ENCODE measurements around the gene PNPLA6. TPM values are rescaled to one million over a fixed set of nuclear protein-coding genes. Genes with fewer than 3 reads are reported as not detected.

PNPLA6 gene
- total and polyA plus RNA-seq, 2 of the 8 experiments (the other 6 are each of a cell fraction or from before 2014, with no cell fraction given) = 55.1 to 121 TPM

DNA sequence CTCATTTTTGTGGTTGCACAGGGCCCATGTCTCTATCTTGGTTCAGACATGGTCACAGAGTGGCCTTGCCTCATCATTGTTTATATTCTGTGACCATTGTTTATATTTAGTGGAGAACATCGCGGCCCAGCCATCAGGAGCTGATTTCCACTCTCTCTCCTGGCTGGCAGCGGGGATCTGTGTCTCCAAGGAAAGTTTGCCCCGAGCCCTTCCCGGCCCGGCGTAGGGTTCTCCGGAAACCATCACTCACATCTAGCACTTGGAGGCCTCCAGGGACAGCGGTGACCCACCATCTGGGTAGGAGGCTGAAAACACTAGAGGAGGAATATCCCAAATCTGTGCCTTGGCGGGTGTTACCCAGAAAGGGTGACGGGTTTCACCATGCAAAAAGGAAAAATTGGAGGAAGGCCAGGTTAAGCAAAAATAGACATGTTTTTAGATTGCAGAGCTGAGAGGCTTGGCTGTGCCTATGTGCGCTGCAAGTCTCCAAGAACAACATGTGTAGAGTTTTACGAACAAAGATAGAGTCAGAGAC, 20.3 kb upstream of the PNPLA6 start (continued):
- TF ChIP-seq, protein P1, sequence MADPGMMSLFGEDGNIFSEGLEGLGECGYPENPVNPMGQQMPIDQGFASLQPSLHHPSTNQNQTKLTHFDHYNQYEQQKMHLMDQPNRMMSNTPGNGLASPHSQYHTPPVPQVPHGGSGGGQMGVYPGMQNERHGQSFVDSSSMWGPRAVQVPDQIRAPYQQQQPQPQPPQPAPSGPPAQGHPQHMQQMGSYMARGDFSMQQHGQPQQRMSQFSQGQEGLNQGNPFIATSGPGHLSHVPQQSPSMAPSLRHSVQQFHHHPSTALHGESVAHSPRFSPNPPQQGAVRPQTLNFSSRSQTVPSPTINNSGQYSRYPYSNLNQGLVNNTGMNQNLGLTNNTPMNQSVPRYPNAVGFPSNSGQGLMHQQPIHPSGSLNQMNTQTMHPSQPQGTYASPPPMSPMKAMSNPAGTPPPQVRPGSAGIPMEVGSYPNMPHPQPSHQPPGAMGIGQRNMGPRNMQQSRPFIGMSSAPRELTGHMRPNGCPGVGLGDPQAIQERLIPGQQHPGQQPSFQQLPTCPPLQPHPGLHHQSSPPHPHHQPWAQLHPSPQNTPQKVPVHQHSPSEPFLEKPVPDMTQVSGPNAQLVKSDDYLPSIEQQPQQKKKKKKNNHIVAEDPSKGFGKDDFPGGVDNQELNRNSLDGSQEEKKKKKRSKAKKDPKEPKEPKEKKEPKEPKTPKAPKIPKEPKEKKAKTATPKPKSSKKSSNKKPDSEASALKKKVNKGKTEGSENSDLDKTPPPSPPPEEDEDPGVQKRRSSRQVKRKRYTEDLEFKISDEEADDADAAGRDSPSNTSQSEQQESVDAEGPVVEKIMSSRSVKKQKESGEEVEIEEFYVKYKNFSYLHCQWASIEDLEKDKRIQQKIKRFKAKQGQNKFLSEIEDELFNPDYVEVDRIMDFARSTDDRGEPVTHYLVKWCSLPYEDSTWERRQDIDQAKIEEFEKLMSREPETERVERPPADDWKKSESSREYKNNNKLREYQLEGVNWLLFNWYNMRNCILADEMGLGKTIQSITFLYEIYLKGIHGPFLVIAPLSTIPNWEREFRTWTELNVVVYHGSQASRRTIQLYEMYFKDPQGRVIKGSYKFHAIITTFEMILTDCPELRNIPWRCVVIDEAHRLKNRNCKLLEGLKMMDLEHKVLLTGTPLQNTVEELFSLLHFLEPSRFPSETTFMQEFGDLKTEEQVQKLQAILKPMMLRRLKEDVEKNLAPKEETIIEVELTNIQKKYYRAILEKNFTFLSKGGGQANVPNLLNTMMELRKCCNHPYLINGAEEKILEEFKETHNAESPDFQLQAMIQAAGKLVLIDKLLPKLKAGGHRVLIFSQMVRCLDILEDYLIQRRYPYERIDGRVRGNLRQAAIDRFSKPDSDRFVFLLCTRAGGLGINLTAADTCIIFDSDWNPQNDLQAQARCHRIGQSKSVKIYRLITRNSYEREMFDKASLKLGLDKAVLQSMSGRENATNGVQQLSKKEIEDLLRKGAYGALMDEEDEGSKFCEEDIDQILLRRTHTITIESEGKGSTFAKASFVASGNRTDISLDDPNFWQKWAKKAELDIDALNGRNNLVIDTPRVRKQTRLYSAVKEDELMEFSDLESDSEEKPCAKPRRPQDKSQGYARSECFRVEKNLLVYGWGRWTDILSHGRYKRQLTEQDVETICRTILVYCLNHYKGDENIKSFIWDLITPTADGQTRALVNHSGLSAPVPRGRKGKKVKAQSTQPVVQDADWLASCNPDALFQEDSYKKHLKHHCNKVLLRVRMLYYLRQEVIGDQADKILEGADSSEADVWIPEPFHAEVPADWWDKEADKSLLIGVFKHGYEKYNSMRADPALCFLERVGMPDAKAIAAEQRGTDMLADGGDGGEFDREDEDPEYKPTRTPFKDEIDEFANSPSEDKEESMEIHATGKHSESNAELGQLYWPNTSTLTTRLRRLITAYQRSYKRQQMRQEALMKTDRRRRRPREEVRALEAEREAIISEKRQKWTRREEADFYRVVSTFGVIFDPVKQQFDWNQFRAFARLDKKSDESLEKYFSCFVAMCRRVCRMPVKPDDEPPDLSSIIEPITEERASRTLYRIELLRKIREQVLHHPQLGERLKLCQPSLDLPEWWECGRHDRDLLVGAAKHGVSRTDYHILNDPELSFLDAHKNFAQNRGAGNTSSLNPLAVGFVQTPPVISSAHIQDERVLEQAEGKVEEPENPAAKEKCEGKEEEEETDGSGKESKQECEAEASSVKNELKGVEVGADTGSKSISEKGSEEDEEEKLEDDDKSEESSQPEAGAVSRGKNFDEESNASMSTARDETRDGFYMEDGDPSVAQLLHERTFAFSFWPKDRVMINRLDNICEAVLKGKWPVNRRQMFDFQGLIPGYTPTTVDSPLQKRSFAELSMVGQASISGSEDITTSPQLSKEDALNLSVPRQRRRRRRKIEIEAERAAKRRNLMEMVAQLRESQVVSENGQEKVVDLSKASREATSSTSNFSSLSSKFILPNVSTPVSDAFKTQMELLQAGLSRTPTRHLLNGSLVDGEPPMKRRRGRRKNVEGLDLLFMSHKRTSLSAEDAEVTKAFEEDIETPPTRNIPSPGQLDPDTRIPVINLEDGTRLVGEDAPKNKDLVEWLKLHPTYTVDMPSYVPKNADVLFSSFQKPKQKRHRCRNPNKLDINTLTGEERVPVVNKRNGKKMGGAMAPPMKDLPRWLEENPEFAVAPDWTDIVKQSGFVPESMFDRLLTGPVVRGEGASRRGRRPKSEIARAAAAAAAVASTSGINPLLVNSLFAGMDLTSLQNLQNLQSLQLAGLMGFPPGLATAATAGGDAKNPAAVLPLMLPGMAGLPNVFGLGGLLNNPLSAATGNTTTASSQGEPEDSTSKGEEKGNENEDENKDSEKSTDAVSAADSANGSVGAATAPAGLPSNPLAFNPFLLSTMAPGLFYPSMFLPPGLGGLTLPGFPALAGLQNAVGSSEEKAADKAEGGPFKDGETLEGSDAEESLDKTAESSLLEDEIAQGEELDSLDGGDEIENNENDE (IDR thresholded peaks at IDR 0.05; ENCODE audit: insufficient replicate concordance, low read length) = no peak
- TF ChIP-seq SP1 (IDR thresholded peaks at IDR 0.05; ENCODE audit: low read depth, low read length) = no peak
- TF ChIP-seq TBP (IDR thresholded peaks at IDR 0.05; ENCODE audit: low read depth, low read length) = no peak
- TF ChIP-seq RFX5 (IDR thresholded peaks at IDR 0.05; ENCODE audit: borderline replicate concordance, low read depth, low read length) = no peak
- TF ChIP-seq SIN3A (conservative IDR thresholded peaks at IDR 0.05 in 1 of 2, IDR thresholded peaks at IDR 0.05 in 1 of 2; ENCODE audit: low read depth in 1 of 2, low read length in 2 of 2) = no peak
- TF ChIP-seq CEBPB (IDR thresholded peaks at IDR 0.05; ENCODE audit: low read depth, low read length) = no peak
- no peak for TF ChIP-seq CREB1 (IDR thresholded peaks at IDR 0.05)
- no peak for TF ChIP-seq BCL11A (IDR thresholded peaks at IDR 0.05; ENCODE audit: low read depth in 2 of 2, low read length in 2 of 2)

All from H1 (cell line).